22Rv1 (cell line): Measurements from ENCODE around the gene C1orf53.

Experiments used
- H3K27ac ChIP-seq: fragments of 450-650 bp; 2 replicates; pipeline ENCODE4 v1.5.1; 2017
- CTCF ChIP-seq: fragments of 450-650 bp; IDR thresholded peaks from 2 replicates; pipeline ENCODE4 v1.5.1; 2017; ENCODE audit warnings: mild to moderate bottlenecking
- ZFX ChIP-seq: fragments of 450-650 bp; IDR thresholded peaks from 2 replicates; pipeline ENCODE4 v1.6.1; 2017; ENCODE audit warnings: antibody characterized with exemption, borderline replicate concordance

Gene C1orf53

GRCh38 chr1:197899037-197899436 is 3.4 kb upstream of the C1orf53 start:
- TF ChIP-seq CTCF: no peak
- no peak for TF ChIP-seq ZFX
- no peak overlapping the region for H3K27ac ChIP-seq

- H3K27ac ChIP-seq: peak overlapping the region; percentile 95
- TF ChIP-seq CTCF (no peak), ZFX (no peak)
Measured at GRCh38 chr1:197902131-197902453, 338 bp upstream of the C1orf53 start.

- peak overlapping the region; percentile 95 for H3K27ac ChIP-seq
- no peak for TF ChIP-seq ZFX
- TF ChIP-seq CTCF: no peak
Measured at GRCh38 chr1:197903196-197903514, 725 bp downstream of the C1orf53 start.

- TF ChIP-seq ZFX: no peak
- TF ChIP-seq CTCF: no peak
- no peak overlapping the region for H3K27ac ChIP-seq
Measured at GRCh38 chr1:197904126-197904787, 1.8 kb downstream of the C1orf53 start.

- TF ChIP-seq CTCF (no peak), ZFX (no peak)
- H3K27ac ChIP-seq: no peak overlapping the region
Measured at GRCh38 chr1:197905699-197906351, 3.4 kb downstream of the C1orf53 start.

GRCh38 chr1:197907846-197908616 is 5.6 kb downstream of the C1orf53 start:
- no peak for TF ChIP-seq CTCF
- no peak for TF ChIP-seq ZFX
- no peak overlapping the region for H3K27ac ChIP-seq

GRCh38 chr1:197908716-197909220 is 6.3 kb downstream of the C1orf53 start:
- TF ChIP-seq ZFX (no peak), CTCF (no peak)
- H3K27ac ChIP-seq: no peak overlapping the region
